Type B pancreatic cell (in vitro differentiated cells): ENCODE results near the gene LIMCH1. TPM values are rescaled to one million over a fixed set of nuclear protein-coding genes. Genes with fewer than 3 reads are reported as not detected.
"Not testable (repeated sequence)": the region's sequence is repeated elsewhere in the genome, so short reads cannot be mapped to it uniquely, and the experiment has no call there.

ENCODE experiments used
- DNase-seq: peaks from one replicate; pipeline ENCODE4 v3.0.0; 2021; ENCODE audit warnings: mixed read lengths; ENCODE audit not compliant: unreplicated experiment; ENCODE audit errors: extremely low spot score
- H3K27ac Mint-ChIP-seq: 2 replicates; pipeline ENCODE4 v1.8.0; 2021; ENCODE audit warnings: mild to moderate bottlenecking, mixed read lengths
- H3K27me3 Mint-ChIP-seq: 2 replicates; pipeline ENCODE4 v1.8.0; 2021; ENCODE audit warnings: mixed read lengths
- H3K36me3 Mint-ChIP-seq: 2 replicates; pipeline ENCODE4 v1.8.0; 2021; ENCODE audit warnings: mixed read lengths
- H3K4me1 Mint-ChIP-seq: one replicate; pipeline ENCODE4 v1.8.0; 2021; ENCODE audit warnings: mixed read lengths; ENCODE audit not compliant: unreplicated experiment
- H3K4me3 Mint-ChIP-seq: 2 replicates; pipeline ENCODE4 v1.8.0; 2021; ENCODE audit warnings: mild to moderate bottlenecking, mixed read lengths
- H3K9me3 Mint-ChIP-seq: 2 replicates; pipeline ENCODE4 v1.8.0; 2021; ENCODE audit warnings: mixed read lengths
- CTCF ChIP-seq: fragments of 200-600 bp; sonication (generic); conservative IDR thresholded peaks from 2 replicates; pipeline ENCODE4 v1.5.0; 2021; ENCODE audit warnings: antibody characterized with exemption, mild to moderate bottlenecking
- total RNA-seq: library from RNA; stranded (reverse); gene quantifications from 2 replicates; pipeline ENCODE4 v1.2.1, GENCODE V29; 2021; ENCODE audit warnings: low replicate concordance

LIMCH1 gene
- total RNA-seq, 1 donor from 2014 or later, result 67.9 TPM

- Mint-ChIP-seq H3K27ac (no peak overlapping the region), H3K4me1 (peaks cover 24% of the 10 kb centered on the region), H3K4me3 (no peak overlapping the region), H3K36me3 (peaks cover 10% of the 10 kb centered on the region), H3K27me3 (no peaks in the 10 kb centered on the region), H3K9me3 (no peaks in the 10 kb centered on the region)
- TF ChIP-seq CTCF, result no peak
- no peak for DNase-seq
Measured at GRCh38 chr4:41635441-41635840, 97.5 kb downstream of the LIMCH1 start.

GRCh38 chr4:41638203-41638602 is 100.2 kb downstream of the LIMCH1 start:
- Mint-ChIP-seq H3K27ac (no peak overlapping the region), H3K4me3 (no peak overlapping the region), H3K4me1 (peaks cover 36% of the 10 kb centered on the region), H3K27me3 (peaks cover 4% of the 10 kb centered on the region), H3K9me3 (no peaks in the 10 kb centered on the region), H3K36me3 (peaks cover 5% of the 10 kb centered on the region)
- no peak for TF ChIP-seq CTCF
- no peak for DNase-seq

- no peak overlapping the region for H3K27ac Mint-ChIP-seq
- peaks cover 5% of the 10 kb centered on the region for H3K27me3 Mint-ChIP-seq
- H3K9me3 Mint-ChIP-seq, result no peaks in the 10 kb centered on the region
- no peak for DNase-seq
- no peak for TF ChIP-seq CTCF
- peaks cover 37% of the 10 kb centered on the region for H3K4me1 Mint-ChIP-seq
- no peak overlapping the region for H3K4me3 Mint-ChIP-seq
- peaks cover 5% of the 10 kb centered on the region for H3K36me3 Mint-ChIP-seq
Measured at GRCh38 chr4:41638866-41639265, 100.9 kb downstream of the LIMCH1 start.

- H3K27ac Mint-ChIP-seq, result no peak overlapping the region
- H3K9me3 Mint-ChIP-seq, result no peaks in the 10 kb centered on the region
- peaks cover 6% of the 10 kb centered on the region for H3K27me3 Mint-ChIP-seq
- peaks cover 38% of the 10 kb centered on the region for H3K4me1 Mint-ChIP-seq
- no peak for DNase-seq
- H3K36me3 Mint-ChIP-seq, result peaks cover 6% of the 10 kb centered on the region
- TF ChIP-seq CTCF, result no peak
- H3K4me3 Mint-ChIP-seq, result no peak overlapping the region
Measured at GRCh38 chr4:41639291-41639690, 101.3 kb downstream of the LIMCH1 start.

GRCh38 chr4:41640906-41641305 is 102.9 kb downstream of the LIMCH1 start:
- H3K36me3 Mint-ChIP-seq, result peaks cover 13% of the 10 kb centered on the region
- no peak for DNase-seq

GRCh38 chr4:41642746-41643145 is 104.8 kb downstream of the LIMCH1 start:
- H3K9me3 Mint-ChIP-seq, DNase-seq: not testable (repeated sequence)
- H3K36me3 Mint-ChIP-seq, result peaks cover 19% of the 10 kb centered on the region

More at GRCh38 chr4:41640906-41641305, 102.9 kb downstream of the LIMCH1 start:
- H3K4me3 Mint-ChIP-seq, result no peak overlapping the region
- H3K27ac Mint-ChIP-seq, result no peak overlapping the region
- peaks cover 14% of the 10 kb centered on the region for H3K27me3 Mint-ChIP-seq
- no peak for TF ChIP-seq CTCF
- H3K4me1 Mint-ChIP-seq, result peaks cover 44% of the 10 kb centered on the region
- H3K9me3 Mint-ChIP-seq, result no peaks in the 10 kb centered on the region

More at GRCh38 chr4:41642746-41643145, 104.8 kb downstream of the LIMCH1 start:
- H3K27me3 Mint-ChIP-seq, result peaks cover 20% of the 10 kb centered on the region
- peak overlapping the region; percentile 39 for H3K27ac Mint-ChIP-seq
- peaks cover 44% of the 10 kb centered on the region for H3K4me1 Mint-ChIP-seq
- not testable (repeated sequence) for H3K4me3 Mint-ChIP-seq
